GM12878 (cell line): Measurements from ENCODE around the gene ADIPOR1. TPM values are rescaled to one million over a fixed set of nuclear protein-coding genes. Genes with fewer than 3 reads are reported as not detected.

Experiments
- NFYA ChIP-seq: IDR thresholded peaks from 2 replicates; pipeline ENCODE4 v1.6.1; 2011; ENCODE audit warnings: low read depth, mild to moderate bottlenecking, low read length, improper control_type of control experiment, borderline replicate concordance
- SMAD1 ChIP-seq: fragments of 450-650 bp; IDR thresholded peaks from 2 replicates; pipeline ENCODE4 v1.6.1; 2018; ENCODE audit warnings: mild to moderate bottlenecking, low read depth; ENCODE audit not compliant: partially characterized antibody
- SMC3 ChIP-seq: IDR thresholded peaks from 2 replicates; pipeline ENCODE4 v1.6.1; 2011; ENCODE audit warnings: low read length, improper control_type of control experiment, borderline replicate concordance
- WRNIP1 ChIP-seq: IDR thresholded peaks from 2 replicates; pipeline ENCODE4 v1.6.1; 2011; ENCODE audit warnings: low read depth, low read length, improper control_type of control experiment, borderline replicate concordance
- ZBTB33 ChIP-seq: fragments of 450-650 bp; IDR thresholded peaks from 2 replicates; pipeline ENCODE4 v1.6.1; 2017; ENCODE audit warnings: mild to moderate bottlenecking
- polyA plus RNA-seq, 11 experiments: library from polyadenylated mRNA; depleted of rRNA in 4 of 11; unstranded in 6 of 11; stranded (reverse) in 5 of 11; fragments of >200 nt; fragmentation: Nextera tagmentation in 4 of 11; fragmentation: Illumina TruSeq in 1 of 11; extraction: Ambion mirVana in 4 of 11; extraction: Trizol in 1 of 11; gene quantifications; 1 replicate in 1 of 11; 2 replicates in 10 of 11; pipeline versions ENCODE4 v1.2.1 to v1.2.3, GENCODE V29; 2011 to 2016; ENCODE audit warnings: inconsistent platforms in 2 of 11, missing spikeins in 2 of 11, low read depth in 1 of 11
- total RNA-seq, 4 experiments: library from RNA; depleted of rRNA in 3 of 4; stranded (reverse); fragments of >200 nt in 3 of 4; fragmentation: Illumina TruSeq in 1 of 4; extraction: Trizol in 1 of 4; gene quantifications; 2 replicates each; pipeline versions ENCODE4 v1.2.1 to v1.2.3, GENCODE V29; 2013 to 2021
- TF ChIP-seq, protein P1 (sequence below): fragments of 450-650 bp; IDR thresholded peaks from 2 replicates; pipeline ENCODE4 v1.6.1; 2017; ENCODE audit warnings: borderline replicate concordance
- TF ChIP-seq, protein P2 (sequence below): fragments of 450-650 bp; formaldehyde crosslinking; IDR thresholded peaks from 2 replicates; pipeline ENCODE4 v1.4.0; 2020; ENCODE audit warnings: mild to moderate bottlenecking, moderate library complexity

ADIPOR1 gene
- total and polyA plus RNA-seq, 10 of the 15 experiments (the other 5 are each of a cell fraction or from before 2014, with no cell fraction given): 18.4 to 122 (median 65.6) TPM

DNA sequence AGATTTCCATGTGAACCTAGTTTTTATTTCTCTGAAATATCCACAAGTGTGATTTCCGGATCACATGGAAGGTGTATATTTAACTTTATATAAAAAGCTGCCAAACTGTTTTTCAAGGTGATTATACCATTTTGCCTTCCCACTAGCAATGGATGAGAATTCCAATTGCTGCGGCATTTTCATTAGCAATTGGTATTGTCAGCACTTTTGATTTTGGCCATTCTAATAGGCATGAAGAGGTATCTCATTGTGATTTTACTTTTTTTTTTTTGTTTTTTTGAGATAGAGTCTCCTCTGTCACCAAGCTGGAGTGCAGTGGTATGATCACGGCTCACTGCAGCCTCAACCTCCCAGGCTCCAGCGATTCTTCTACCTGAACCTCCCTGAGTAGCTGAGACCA lies 13.9 kb upstream of the ADIPOR1 start (continued):
- TF ChIP-seq, protein P1, sequence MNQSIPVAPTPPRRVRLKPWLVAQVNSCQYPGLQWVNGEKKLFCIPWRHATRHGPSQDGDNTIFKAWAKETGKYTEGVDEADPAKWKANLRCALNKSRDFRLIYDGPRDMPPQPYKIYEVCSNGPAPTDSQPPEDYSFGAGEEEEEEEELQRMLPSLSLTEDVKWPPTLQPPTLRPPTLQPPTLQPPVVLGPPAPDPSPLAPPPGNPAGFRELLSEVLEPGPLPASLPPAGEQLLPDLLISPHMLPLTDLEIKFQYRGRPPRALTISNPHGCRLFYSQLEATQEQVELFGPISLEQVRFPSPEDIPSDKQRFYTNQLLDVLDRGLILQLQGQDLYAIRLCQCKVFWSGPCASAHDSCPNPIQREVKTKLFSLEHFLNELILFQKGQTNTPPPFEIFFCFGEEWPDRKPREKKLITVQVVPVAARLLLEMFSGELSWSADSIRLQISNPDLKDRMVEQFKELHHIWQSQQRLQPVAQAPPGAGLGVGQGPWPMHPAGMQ: no peak
- no peak for TF ChIP-seq NFYA
- no peak for TF ChIP-seq WRNIP1
- no peak for TF ChIP-seq SMAD1
- TF ChIP-seq, protein P2, sequence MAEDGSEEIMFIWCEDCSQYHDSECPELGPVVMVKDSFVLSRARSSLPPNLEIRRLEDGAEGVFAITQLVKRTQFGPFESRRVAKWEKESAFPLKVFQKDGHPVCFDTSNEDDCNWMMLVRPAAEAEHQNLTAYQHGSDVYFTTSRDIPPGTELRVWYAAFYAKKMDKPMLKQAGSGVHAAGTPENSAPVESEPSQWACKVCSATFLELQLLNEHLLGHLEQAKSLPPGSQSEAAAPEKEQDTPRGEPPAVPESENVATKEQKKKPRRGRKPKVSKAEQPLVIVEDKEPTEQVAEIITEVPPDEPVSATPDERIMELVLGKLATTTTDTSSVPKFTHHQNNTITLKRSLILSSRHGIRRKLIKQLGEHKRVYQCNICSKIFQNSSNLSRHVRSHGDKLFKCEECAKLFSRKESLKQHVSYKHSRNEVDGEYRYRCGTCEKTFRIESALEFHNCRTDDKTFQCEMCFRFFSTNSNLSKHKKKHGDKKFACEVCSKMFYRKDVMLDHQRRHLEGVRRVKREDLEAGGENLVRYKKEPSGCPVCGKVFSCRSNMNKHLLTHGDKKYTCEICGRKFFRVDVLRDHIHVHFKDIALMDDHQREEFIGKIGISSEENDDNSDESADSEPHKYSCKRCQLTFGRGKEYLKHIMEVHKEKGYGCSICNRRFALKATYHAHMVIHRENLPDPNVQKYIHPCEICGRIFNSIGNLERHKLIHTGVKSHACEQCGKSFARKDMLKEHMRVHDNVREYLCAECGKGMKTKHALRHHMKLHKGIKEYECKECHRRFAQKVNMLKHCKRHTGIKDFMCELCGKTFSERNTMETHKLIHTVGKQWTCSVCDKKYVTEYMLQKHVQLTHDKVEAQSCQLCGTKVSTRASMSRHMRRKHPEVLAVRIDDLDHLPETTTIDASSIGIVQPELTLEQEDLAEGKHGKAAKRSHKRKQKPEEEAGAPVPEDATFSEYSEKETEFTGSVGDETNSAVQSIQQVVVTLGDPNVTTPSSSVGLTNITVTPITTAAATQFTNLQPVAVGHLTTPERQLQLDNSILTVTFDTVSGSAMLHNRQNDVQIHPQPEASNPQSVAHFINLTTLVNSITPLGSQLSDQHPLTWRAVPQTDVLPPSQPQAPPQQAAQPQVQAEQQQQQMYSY: no peak
- no peak for TF ChIP-seq ZBTB33
- no peak for TF ChIP-seq SMC3
